ENCODE results near the gene GLI3.

The GLI3 gene

GRCh38 chr7:41911792-41912191, 325.2 kb downstream of the GLI3 start:
- no peak for DNase-seq

All from activated T-cell treated with anti-CD3 and anti-CD28 coated beads for 4 hours (primary cell).